ENCODE measurements around the gene TNIK.

TNIK gene

DNA sequence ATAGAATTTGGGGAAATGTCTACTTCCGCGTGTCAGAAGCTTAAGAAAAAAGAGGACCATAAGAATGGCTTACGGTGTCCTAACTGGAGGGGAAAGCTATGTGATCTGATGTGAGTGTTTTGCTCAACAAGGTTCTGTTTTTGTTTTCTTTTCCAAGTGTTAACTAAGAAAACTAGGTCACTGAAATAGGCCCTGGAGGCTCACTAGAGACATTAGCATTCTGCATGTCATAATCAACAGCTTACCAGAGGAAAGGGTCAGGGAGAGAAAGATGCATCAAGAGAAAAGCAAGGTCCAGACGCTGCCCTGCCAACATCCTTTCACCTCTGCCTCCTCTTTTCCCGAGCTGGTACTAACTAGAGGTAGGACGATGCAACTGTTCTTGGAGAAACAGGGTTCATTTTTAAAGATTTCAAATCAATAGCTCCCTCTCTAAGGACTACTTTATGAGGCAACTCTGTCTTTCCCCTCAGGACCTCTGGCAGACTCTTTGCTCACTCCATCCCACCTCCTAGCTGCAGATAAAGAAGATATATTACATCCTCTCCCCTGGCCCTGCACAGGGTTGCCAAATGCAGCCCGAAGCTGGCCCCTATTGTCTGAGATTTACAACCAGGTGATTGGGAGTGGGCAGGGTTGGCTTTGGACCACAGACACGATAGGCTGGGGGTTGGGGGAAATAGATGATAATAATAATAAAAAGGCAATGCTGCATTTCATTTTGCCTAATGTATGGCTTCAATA, 223.8 kb downstream of the TNIK start:
- H3K4me3 ChIP-seq (ENCODE audit: low read depth, low read length) = no peak overlapping the region
- TF ChIP-seq, protein P1, sequence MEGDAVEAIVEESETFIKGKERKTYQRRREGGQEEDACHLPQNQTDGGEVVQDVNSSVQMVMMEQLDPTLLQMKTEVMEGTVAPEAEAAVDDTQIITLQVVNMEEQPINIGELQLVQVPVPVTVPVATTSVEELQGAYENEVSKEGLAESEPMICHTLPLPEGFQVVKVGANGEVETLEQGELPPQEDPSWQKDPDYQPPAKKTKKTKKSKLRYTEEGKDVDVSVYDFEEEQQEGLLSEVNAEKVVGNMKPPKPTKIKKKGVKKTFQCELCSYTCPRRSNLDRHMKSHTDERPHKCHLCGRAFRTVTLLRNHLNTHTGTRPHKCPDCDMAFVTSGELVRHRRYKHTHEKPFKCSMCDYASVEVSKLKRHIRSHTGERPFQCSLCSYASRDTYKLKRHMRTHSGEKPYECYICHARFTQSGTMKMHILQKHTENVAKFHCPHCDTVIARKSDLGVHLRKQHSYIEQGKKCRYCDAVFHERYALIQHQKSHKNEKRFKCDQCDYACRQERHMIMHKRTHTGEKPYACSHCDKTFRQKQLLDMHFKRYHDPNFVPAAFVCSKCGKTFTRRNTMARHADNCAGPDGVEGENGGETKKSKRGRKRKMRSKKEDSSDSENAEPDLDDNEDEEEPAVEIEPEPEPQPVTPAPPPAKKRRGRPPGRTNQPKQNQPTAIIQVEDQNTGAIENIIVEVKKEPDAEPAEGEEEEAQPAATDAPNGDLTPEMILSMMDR (IDR thresholded peaks at IDR 0.05; ENCODE audit: low read depth, low read length) = no peak

DNA sequence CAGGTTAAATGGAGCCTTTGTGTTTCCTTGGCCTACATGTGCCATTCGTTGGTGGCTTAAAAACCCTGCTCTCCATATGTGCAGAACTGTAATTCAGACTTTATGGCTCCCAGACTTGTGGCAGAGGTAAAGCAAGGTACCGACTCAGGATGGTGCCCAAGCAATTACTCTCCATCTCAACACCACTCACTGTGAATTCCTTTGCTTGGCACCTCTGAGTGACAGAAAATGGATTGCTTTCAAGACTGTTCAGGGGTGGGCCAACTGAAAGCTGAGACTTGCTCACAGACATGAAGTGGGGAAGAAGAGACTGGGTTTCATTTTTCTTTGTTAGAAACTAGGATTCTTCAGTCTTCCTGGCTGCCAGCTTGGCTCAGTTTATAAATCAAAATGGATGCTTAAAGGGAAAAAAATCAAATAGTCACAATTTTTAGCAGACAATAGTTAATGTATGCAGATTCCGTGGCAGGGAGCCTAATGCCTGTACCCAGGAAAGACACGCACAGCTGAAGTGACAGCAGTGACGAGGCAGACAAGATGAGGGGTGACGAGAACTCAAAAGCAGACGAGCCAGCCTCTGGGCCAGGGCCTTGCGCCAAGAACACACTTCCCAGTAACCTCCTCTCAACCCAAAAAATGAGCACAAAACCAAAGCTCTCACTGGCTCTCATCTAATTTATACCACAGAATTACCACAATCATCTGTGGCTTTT, 225.8 kb downstream of the TNIK start:
- TF ChIP-seq, protein P1 (IDR thresholded peaks at IDR 0.05; ENCODE audit: low read depth, low read length) = no peak
- H3K4me3 ChIP-seq (ENCODE audit: low read depth, low read length) = no peak overlapping the region

DNA sequence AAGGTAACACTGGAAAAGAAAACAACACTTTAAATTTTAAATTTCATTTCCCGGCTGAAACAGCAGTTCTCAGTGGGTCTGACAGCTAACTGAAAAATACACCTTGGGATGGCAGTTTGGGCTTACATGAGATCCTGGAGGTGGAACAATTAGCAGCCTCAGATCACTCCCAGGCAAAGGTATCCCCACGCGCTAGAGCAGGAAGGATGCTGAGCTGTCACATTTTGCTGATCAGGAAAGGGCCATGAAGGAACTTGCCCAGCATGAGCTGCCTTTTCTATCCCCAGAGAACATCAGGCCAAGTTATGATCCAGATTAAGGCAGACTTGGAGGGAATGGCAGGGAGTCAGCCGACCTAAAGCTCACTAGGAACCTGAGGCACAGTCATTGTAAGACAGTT, 228.8 kb downstream of the TNIK start:
- TF ChIP-seq, protein P1 (IDR thresholded peaks at IDR 0.05; ENCODE audit: low read depth, low read length) = no peak
- H3K4me3 ChIP-seq (ENCODE audit: low read depth, low read length) = no peak overlapping the region

- H3K4me3 ChIP-seq (ENCODE audit: low read depth, low read length) = no peak overlapping the region
- TF ChIP-seq, protein P1 (IDR thresholded peaks at IDR 0.05; ENCODE audit: low read depth, low read length) = no peak
These were observed 229.3 kb downstream of the TNIK start for GRCh38 chr3:171230865-171231264.

DNA sequence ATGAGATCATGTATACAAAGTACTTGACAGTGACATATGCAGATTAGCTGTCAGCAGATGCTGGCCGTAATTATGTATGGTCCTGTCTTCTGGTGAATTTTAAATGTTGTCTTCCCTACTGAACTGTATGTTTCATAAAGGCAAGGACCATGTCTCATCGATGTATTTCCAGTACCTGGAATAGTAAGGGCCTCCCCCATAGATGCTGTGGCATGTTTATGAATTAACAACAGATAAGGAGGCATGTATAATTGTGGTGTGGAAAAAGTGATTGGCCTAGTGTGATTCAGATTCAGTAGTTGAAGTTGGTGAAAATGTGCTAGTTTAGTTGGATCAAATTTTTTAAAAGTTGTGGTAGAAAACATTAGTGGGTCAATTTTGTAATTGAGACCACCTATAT, 231.0 kb downstream of the TNIK start:
- no peak overlapping the region for H3K4me3 ChIP-seq (ENCODE audit: low read depth, low read length)
- TF ChIP-seq, protein P1 (IDR thresholded peaks at IDR 0.05; ENCODE audit: low read depth, low read length) = no peak

DNA sequence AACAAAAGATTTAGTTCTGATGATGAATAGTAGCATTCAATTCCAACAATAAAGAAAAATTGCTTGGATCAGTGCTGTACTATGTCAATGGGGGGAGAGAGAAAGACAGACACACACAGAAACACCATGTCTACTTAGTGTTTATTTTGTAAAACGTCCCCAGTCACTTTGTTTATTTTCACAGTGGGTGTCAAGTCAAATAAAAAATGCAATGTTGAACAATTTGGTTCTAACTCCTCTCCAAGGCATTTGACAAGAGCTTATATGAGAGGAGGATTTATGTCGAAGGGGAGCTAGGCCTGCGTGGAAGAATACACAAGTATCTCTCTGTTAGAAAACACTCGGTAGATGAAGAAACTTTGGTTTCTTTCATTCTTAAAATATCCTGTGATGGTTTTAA, 232.0 kb downstream of the TNIK start:
- TF ChIP-seq, protein P1 (IDR thresholded peaks at IDR 0.05; ENCODE audit: low read depth, low read length) = no peak
- H3K4me3 ChIP-seq (ENCODE audit: low read depth, low read length) = no peak overlapping the region

- H3K4me3 ChIP-seq (ENCODE audit: low read depth, low read length) = no peak overlapping the region
- TF ChIP-seq, protein P1 (IDR thresholded peaks at IDR 0.05; ENCODE audit: low read depth, low read length) = no peak
These were observed 232.4 kb downstream of the TNIK start for GRCh38 chr3:171227828-171228227.

Measured in WI38 (cell line).